DMS 273 (cell line): ENCODE data around the gene COL19A1.

ENCODE experiments used
- DNase-seq: peaks from one replicate; lab custom pipeline; 2025; ENCODE audit not compliant: unreplicated experiment; lab: John Stamatoyannopoulos, UW

The COL19A1 gene

DNA sequence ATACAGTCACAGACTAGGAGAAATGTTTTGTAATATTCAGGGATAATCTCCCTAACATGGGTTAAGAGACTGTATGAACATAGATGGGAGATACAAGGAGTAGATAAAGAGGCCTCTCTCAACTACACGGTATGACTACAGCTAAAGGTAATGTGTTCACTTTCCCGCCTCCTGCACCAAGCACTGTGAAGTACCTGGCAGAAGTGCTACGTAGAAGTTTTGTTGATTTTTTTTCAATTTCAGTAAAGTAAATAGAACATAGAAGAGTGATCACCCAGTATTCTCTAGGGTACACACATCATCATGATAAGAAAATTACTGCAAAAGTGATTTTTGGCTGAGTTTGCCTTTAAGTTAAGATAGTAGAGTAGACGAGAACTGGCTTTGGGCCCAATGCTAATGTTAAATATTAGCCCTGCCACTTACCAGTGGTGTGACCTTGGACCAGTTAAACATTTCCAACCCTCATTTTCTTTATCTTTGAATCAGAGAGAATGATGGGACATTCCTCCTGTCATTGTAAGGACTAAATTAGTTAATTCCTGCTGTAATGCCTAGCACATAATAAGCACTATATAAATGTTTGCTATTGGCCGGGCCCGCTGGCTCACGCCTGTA lies 253.0 kb downstream of the COL19A1 start:
- no peak for DNase-seq

DNA sequence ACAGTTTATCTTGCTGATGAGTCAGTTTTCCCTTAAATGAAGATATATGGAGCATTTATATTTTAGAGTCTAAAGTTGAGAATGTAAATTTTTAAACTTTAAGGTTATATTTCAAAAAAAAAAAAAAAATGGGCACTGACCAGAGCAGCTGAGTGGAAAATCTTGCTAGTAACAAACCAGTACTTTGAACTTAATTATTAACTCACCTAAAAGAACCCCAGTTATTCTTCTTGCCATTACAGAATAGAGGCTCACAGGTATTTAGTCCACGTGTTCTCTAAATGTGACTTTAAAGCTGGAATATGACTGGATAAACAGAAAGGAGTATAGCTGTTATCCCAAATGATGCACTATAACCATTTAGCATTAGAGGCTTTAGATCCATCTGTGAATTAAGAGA lies 258.1 kb downstream of the COL19A1 start:
- no peak for DNase-seq

DNA sequence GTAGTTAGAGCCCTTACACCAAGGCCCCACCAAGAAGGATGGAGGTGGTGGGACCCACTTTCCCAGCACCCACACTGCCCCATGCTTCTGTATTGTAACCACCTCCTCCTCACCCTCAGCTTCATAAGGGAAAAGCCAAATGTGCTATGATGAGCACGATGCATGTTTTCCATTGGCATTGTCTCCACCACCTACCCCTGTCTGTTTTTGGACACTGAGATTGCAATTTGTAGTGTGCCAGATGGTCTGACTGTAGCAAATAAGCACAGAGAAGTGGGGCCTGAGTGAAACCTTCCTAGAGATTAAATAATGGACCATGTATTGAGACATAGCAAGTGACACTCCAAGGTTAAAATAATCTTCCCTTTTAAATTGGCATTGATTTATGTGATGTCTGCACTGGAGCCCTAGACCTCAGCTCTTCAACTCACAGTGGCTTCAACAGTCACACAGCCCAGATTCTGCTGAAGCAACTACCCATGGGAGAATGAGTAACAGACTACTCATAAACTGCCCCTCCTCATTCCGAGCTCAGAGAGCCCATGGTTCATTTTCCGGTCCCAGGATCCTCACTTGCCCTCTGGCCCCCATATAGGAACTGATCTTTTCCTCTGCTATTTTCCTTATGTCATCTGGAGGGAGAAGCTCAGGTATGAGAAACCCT lies 258.7 kb downstream of the COL19A1 start:
- peak; percentile 33 for DNase-seq

DNA sequence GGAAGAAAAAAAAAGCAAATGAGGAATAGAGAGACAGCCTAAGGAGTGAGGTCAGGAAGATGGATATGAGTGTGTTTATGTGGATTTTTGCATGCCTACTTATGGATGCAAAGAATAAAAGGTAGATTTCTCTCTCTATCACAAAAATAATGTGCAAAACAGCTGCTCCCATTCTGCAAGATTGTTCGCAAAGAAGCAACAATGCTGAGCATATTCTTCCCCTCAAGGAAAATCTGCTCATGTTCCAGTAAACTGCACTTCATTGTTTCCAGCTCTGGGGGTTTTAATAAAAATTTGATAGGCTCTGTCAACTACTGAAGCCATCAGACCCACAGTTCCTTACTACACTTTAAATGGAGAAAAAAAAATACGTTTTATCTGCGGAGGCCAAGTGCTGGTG lies 259.2 kb downstream of the COL19A1 start:
- DNase-seq: no peak

DNA sequence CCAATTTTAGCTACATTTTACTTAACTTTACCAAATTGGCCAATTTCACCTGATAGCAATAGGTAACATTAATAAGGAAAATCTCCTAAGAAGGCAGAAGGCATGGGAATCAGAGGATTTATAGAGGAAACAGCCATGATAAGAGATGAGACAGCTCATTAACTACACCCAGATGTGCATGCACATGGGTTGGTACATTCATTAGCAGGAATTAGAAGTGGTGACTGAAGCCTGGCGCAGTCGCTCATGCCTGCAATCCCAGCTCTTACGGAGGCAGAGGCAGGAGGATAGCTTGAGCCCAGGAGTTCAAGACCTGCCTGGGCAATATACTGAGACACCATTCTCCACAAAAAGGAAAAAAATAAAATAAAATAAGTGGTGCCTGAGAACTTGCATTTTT lies 263.0 kb downstream of the COL19A1 start:
- no peak for DNase-seq

DNA sequence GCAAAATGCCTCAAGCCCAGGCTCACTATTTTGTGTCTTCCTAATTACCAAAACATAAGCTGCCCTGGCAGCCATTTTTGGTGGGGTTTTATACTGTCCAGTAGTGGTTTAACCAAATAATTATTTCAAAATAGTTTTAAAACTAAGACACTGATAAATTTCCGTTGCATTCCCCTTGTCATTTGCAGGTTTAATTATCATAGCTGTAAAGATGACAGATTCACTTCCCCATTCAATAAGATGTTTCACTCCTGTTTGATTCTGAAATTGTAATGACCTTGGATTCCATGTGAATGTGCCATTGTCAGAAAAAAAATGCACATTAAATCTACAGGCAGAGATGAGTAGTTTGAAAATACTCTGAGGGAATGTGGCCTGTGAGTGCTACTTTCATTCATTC lies 264.5 kb downstream of the COL19A1 start:
- no peak for DNase-seq

DNA sequence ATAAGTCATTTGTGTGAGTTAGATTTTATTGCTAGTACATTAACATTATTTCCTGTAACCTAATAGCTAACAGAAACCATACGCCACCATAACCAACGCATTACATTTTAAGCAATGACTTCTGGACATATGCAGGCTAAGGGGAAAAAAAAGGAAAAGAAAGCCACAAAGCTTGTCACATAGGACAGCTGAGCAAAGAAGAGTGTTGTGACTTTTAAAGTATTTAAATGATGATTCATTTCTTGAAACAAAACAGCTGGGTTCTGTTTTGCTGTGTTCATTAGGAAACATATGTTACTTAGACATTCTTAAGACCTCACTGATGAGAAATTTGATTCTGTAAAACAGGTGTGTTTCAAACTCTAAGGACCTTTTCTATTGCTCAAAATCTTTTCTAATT lies 265.2 kb downstream of the COL19A1 start:
- DNase-seq: no peak

DNA sequence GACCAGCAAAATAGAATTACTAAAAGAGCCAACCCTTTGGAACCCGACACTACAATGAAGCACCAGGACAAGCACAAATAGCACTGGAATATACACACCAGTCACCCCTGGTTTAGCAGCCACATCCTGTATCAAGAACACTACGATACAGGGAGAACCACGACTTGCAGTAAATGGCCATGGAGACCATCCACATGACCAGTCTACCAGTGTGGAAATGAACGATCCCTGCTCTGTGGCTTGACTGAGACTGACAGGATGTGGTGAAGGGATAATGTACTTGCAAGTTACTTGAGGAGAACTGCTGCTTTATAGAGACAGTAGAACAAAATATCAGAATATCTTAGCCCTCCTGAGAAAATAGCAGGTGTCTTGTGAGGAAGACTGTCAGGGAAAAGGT lies 266.9 kb downstream of the COL19A1 start:
- no peak for DNase-seq

DNA sequence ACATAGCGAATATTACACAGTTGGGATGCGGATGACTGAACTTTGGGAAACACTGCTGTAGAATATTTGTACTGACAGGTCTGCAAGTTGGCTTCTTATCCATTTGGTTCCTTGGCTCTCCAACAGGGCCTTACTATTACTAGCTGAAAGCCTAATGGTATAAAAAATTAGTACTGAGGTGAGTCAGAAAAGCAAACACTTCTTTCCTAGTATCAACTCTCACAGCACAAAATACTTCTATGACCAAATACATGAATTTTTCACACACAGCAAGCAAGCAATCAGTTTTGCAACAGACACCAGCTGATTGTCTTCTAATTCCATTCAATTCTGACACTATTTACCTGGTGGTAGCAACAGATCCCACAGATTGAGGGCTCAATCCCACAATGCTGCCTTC lies 268.2 kb downstream of the COL19A1 start:
- DNase-seq: no peak

DNA sequence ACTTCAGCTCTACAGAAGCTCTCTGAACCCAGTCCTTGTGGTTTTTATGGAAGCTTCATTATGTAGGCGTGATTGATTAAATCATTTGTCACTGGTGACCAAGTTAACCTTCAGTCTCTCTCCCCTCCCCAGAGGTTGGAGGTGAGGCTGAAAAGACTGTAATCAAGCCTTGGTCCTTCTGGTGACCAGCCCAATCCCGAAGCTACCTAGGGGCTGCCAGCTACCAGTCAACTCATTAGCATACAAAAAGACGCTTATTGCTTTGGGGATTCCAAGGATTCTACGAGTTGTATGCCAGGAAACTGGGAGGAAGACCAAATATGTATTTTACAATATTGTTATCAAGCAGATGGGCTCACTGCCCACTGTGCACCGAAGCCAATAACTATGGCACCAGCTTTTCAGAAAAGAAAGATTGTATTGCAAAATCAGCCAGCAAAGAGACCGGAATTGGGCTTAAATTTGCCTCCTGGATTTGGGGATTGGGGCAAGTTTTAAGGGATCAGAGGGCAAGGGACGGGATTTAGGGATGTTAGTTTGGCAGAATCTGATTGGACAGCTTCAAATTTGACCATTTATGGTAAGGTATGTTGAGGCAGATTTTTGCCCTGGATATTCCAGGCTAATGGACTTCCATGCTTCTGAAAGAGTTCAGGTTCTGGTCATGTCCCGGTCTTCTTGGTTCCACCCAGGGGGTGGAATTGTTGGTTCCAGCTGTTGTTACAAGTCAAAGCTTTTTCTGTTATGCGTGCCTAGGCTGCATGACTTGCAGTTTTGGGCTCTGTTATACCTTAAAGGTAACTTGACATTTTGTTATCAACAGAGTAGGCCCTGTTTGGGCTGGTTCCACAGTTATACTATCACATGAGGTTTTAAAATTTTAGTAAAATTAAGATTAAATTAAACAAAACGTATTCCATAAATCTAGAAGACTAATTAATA lies 269.1 kb downstream of the COL19A1 start:
- no peak for DNase-seq

DNA sequence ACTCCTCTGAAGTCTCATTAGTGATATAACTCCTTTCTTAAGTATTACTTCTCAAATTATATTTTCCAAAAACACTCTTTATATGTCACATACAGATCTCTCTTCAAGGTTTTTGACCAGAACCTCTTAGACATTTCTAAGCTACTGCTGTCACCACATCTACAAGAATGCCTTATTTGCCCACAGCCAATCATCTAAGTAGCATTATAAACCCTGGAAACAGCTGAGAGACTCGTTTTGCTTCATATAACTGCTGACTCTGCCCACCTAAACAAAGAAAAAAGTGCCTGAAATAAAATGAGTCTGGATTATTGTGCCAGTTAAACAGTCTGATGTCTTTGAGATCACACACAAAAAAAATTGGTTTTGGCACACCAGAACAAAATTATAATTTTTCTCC lies 270.6 kb downstream of the COL19A1 start:
- DNase-seq: no peak

DNA sequence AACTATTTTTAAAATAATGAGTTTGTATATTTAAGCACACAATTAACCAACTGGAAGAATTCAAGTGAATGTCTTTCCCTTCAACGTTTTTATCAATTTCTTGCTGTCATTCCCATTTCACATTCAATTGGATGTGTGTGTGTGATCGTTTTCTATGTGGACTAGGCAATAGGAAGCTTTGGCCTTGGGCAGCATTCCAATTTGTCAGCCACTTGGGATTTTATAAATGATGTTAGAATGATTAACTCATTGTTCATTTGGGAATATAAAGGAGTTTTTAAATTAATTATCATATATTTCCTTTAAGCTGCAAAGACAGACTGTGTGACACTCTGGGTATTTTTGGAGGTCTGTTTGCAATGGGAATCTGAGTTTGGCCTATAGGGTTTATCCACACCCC lies 274.1 kb downstream of the COL19A1 start:
- no peak for DNase-seq

DNA sequence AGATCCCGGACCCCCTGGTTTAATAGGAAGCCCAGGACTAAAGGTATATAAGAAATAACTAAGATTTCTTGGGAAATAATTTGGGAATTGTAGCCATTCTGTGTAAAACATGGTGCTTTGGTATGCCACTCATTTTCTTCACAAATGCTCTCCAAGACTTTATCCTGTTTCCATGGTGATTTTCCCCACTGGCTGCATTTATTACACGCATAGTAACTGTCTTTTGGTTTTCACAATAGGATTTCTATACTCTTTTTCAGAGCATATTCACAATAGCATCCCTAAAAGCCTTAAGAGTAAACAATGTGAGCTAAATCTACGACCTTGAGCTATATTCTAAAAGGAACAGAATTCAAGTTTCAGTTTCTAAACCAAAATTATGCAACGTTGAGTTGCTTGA lies 275.7 kb downstream of the COL19A1 start:
- DNase-seq: no peak

DNA sequence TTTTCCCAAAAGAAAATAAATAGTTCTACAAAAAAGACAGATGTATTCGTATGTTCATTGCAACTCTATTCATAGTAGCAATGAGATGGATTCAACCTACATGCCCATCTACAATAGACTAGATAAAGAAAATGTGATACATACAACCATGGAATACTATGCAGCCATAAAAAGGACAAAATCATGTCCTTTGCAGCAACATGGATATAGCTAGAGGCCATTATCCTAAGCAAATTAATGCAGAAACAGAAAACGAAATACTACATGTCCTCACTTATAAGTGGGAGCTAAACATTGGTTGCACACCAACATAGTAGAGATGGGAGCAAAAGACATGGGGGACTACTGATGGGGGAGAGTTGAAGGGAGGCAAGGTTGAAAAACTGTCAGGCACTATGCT lies 278.8 kb downstream of the COL19A1 start:
- DNase-seq: no peak

DNA sequence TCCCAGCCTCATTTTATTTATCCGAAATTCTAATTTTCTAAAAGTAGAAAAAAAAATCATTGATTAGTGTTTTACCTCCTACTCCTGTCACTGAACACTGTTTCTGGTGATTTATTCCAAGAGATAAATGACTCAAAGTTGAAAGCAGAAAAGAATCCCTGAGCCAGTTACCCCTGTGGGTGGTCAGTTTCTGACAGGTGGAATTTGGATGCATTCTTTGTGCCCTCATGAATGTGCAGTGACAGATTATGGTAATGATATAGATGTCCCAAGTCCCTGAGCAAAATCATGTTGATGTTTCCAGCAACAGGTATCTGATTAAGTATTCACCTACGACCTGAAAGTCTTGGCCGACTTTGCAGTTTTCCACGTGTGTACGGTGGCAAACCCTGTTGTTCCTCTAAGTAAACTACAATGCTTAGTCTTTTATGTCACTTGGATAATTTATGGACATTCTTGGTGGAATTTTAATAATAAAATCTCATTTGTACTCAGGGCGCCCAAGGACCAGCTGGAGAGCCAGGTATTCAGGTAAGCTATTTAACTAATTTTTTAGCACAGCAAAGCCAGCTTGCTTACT lies 282.9 kb downstream of the COL19A1 start:
- no peak for DNase-seq

DNA sequence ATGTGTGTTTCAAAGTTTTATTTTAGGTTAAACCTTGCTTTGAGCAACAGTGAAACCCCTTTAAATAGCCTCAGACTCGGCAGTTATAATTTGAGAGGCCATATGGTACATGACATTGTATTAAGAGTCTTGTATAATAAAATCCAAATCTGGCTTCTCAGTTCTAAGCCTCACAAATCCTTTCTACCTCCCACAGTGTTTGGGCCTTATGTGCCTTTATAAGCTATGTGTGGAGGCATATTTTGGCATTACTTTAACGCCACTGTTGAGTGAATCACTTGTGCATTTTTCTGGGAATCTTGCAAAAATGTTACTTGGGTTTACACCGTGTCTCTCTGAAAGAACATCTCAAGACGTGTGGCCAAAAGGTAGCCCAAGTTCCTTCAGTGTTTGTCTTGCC lies 284.2 kb downstream of the COL19A1 start:
- peak; percentile 54 for DNase-seq

DNA sequence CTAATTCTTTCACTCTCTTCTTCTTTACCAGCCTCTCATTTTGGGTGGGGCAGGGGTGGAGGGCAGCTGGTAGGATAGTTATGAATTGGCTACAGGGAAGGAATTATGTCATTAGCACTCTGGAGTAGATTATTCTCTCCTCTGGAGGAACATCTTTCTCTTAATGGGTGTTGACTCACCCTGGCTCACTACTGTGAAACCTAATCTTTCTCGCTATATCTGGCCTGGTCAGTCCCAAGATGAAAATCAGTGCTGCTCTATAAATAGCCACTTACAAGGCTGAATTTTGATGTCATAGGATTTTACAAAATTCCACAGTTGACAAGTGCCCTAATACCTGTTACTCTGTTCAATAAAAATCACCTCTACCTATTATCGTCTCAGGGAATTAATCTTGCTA lies 285.3 kb downstream of the COL19A1 start:
- DNase-seq: peak; percentile 31

DNA sequence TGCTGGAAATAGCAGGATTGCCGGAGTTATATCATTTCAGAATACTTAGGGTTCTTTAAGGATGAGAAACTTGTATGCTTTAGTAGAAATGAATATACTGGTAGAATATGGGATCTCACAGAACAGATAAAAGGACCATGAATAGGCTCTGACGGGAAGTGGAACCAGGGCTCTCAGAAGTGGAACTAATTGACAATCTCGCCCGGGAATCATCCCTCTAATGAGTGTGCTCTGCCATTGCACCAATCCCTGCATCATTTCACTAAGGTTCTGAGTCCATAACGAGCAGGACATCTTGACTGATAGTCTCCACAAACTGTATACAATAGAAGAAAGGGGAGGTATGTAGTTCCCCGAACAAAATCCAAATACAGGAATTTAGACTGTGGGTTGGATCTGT lies 286.4 kb downstream of the COL19A1 start:
- DNase-seq: no peak

DNA sequence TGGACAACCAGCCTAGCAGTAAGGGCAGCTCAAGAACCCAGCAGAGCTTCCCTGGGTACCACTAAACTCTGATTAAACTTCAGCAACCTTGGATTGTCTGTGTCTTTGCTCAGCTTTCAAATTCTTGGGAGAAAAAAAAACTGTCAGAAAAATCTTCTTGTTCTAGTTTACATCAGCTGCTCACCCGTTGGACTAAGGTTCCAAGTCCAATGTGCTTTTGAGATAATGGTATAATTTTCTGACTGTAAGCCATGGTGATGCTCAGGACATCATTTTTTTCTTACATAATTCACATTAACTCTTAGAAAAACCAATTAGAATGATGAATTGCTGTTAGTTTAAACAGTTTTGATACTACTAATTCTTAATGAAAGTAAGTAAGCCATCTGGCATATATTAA lies 290.7 kb downstream of the COL19A1 start:
- DNase-seq: no peak

DNA sequence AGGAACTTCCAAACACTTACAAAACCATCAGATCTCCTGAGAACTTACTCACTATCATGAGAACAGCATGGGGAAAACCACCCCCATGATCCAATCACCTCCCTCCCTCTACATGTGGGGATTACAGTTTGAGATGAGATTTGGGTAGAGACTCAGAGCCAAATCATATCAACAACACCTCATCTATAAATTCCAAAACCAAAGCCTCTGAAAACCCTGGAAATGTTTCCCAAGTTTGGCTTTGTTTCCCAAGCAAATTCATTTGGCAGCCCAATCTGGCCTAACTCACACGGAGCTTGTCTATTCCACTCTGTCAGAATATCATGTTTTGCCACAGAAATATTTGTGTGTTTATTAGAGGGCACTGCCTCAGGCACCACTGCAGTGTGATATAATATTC lies 293.9 kb downstream of the COL19A1 start:
- DNase-seq: no peak

DNA sequence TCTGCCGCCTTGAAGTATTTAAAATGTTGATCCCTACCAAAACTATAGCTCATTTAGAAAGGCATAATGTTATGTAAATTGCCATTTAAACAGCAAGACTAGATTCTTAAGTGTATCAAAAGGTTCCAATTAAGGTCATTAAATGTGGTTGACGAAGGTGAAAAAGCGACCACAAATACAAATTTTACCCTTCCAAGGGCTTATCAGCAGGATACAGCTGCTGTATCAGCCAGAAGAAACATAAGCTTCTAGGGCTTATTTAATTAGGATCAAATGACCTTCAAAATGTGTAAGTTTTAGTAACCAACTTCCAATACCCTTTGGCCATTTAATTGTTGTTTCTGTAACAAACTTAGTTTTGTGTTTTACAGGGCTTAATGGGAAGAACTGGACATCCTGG lies 296.6 kb downstream of the COL19A1 start:
- DNase-seq: no peak

DNA sequence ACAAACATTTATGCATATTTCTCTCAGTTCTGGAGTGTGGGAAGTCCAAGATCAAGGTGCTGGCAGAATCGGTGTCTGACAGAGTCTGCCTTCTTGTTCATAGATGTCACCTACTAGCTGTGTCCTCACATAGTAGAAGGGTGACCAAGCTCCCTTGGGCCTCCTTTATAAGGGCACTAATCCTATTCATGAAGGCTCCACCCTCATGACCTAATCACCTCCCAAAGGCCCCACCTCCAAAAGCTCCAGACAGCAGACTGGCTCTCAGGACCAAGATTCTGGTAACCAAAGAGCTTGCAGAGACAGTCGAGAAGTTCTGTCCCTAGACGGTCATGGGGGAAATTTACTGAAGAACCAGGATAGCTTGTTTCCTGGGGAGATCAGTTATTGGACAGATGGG lies 297.4 kb downstream of the COL19A1 start:
- DNase-seq: no peak
